Hepatocyte (in vitro differentiated cells): ENCODE measurements around the gene TEX48.

ENCODE experiments used
- CTCF ChIP-seq: fragments of 200-600 bp; sonication (generic); IDR thresholded peaks from 2 replicates; pipeline ENCODE4 v1.5.1; 2016; ENCODE audit warnings: antibody characterized with exemption, mild to moderate bottlenecking; ENCODE audit not compliant: poor library complexity
- EZH2 ChIP-seq: fragments of 200-600 bp; sonication (generic); IDR thresholded peaks from 2 replicates; pipeline ENCODE4 v1.6.1; 2016; ENCODE audit warnings: antibody characterized with exemption, mild to moderate bottlenecking, borderline replicate concordance
- EZH2phosphoT487 ChIP-seq: fragments of 200-600 bp; sonication (generic); IDR thresholded peaks from one replicate; pipeline ENCODE4 v1.6.1; 2018; ENCODE audit warnings: antibody characterized with exemption, mild to moderate bottlenecking, low read depth, moderate library complexity; ENCODE audit not compliant: unreplicated experiment, severe bottlenecking

- TF ChIP-seq EZH2phosphoT487, result no peak
- TF ChIP-seq CTCF, result no peak
- no peak for TF ChIP-seq EZH2
Observed at GRCh38 chr9:114678130-114678529, 3.9 kb downstream of the TEX48 start.
